Measurements from ENCODE around the gene TTC27.

The TTC27 gene

GRCh38 chr2:32627814-32628579 lies at the start of gene TTC27:
Gene TTC27, plus strand, starts transcription at chr2:32628050. Its CDS starts 243 bp downstream, at chr2:32628293.
- H3K4me3 ChIP-seq (ENCODE audit: low read depth, low read length): peak within 1 kb of the TSS; percentile 96
- H3K9ac ChIP-seq (ENCODE audit: low read depth, low read length): peak within 1 kb of the TSS; percentile 79
- peaks cover 3% of the 10 kb centered on the region for H3K36me3 ChIP-seq (ENCODE audit: control insufficient read depth, insufficient read depth, low read length)
- no peaks in the 10 kb centered on the region for H3K4me1 ChIP-seq (ENCODE audit: control insufficient read depth, insufficient read depth, low read length)
- no peaks in the 10 kb centered on the region for H3K27me3 ChIP-seq (ENCODE audit: control insufficient read depth, insufficient read depth, low read length)
- H3K9me3 ChIP-seq (ENCODE audit: control insufficient read depth, insufficient read depth, low read length): no peaks in the 10 kb centered on the region

- H3K27me3 ChIP-seq (ENCODE audit: control insufficient read depth, insufficient read depth, low read length): no peaks in the 10 kb centered on the region
- no peaks in the 10 kb centered on the region for H3K9me3 ChIP-seq (ENCODE audit: control insufficient read depth, insufficient read depth, low read length)
- H3K9ac ChIP-seq (ENCODE audit: low read depth, low read length): no peak overlapping the region
- no peak overlapping the region for H3K4me3 ChIP-seq (ENCODE audit: low read depth, low read length)
- no peaks in the 10 kb centered on the region for H3K36me3 ChIP-seq (ENCODE audit: control insufficient read depth, insufficient read depth, low read length)
- no peaks in the 10 kb centered on the region for H3K4me1 ChIP-seq (ENCODE audit: control insufficient read depth, insufficient read depth, low read length)
Observed at GRCh38 chr2:32591669-32592463, 36.0 kb upstream of the TTC27 start.

- Histone ChIP-seq H3K4me1 (ENCODE audit: control insufficient read depth, insufficient read depth, low read length) (no peaks in the 10 kb centered on the region), H3K9ac (ENCODE audit: low read depth, low read length) (no peak overlapping the region), H3K4me3 (ENCODE audit: low read depth, low read length) (no peak overlapping the region), H3K36me3 (ENCODE audit: control insufficient read depth, insufficient read depth, low read length) (no peaks in the 10 kb centered on the region), H3K27me3 (ENCODE audit: control insufficient read depth, insufficient read depth, low read length) (no peaks in the 10 kb centered on the region), H3K9me3 (ENCODE audit: control insufficient read depth, insufficient read depth, low read length) (no peaks in the 10 kb centered on the region)
Observed at GRCh38 chr2:32594573-32594972, 33.3 kb upstream of the TTC27 start.

- Histone ChIP-seq H3K4me3 (ENCODE audit: low read depth, low read length) (no peak overlapping the region), H3K9ac (ENCODE audit: low read depth, low read length) (no peak overlapping the region), H3K9me3 (ENCODE audit: control insufficient read depth, insufficient read depth, low read length) (no peaks in the 10 kb centered on the region), H3K27me3 (ENCODE audit: control insufficient read depth, insufficient read depth, low read length) (no peaks in the 10 kb centered on the region), H3K36me3 (ENCODE audit: control insufficient read depth, insufficient read depth, low read length) (peaks cover 8% of the 10 kb centered on the region), H3K4me1 (ENCODE audit: control insufficient read depth, insufficient read depth, low read length) (no peaks in the 10 kb centered on the region)
Observed at GRCh38 chr2:32611366-32611765, 16.5 kb upstream of the TTC27 start.

- Histone ChIP-seq H3K9me3 (ENCODE audit: control insufficient read depth, insufficient read depth, low read length) (no peaks in the 10 kb centered on the region), H3K4me1 (ENCODE audit: control insufficient read depth, insufficient read depth, low read length) (no peaks in the 10 kb centered on the region), H3K9ac (ENCODE audit: low read depth, low read length) (no peak overlapping the region), H3K4me3 (ENCODE audit: low read depth, low read length) (no peak overlapping the region), H3K27me3 (ENCODE audit: control insufficient read depth, insufficient read depth, low read length) (no peaks in the 10 kb centered on the region), H3K36me3 (ENCODE audit: control insufficient read depth, insufficient read depth, low read length) (peaks cover 8% of the 10 kb centered on the region)
Observed at GRCh38 chr2:32611771-32612170, 16.1 kb upstream of the TTC27 start.

GRCh38 chr2:32614084-32614483 lies 13.8 kb upstream of the TTC27 start:
- peaks cover 3% of the 10 kb centered on the region for H3K36me3 ChIP-seq (ENCODE audit: control insufficient read depth, insufficient read depth, low read length)

GRCh38 chr2:32617599-32618189 lies 10.2 kb upstream of the TTC27 start:
- peaks cover 3% of the 10 kb centered on the region for H3K36me3 ChIP-seq (ENCODE audit: control insufficient read depth, insufficient read depth, low read length)
- no peaks in the 10 kb centered on the region for H3K9me3 ChIP-seq (ENCODE audit: control insufficient read depth, insufficient read depth, low read length)
- no peaks in the 10 kb centered on the region for H3K4me1 ChIP-seq (ENCODE audit: control insufficient read depth, insufficient read depth, low read length)
- no peak overlapping the region for H3K9ac ChIP-seq (ENCODE audit: low read depth, low read length)
- no peaks in the 10 kb centered on the region for H3K27me3 ChIP-seq (ENCODE audit: control insufficient read depth, insufficient read depth, low read length)
- no peak overlapping the region for H3K4me3 ChIP-seq (ENCODE audit: low read depth, low read length)

More at GRCh38 chr2:32614084-32614483, 13.8 kb upstream of the TTC27 start:
- no peaks in the 10 kb centered on the region for H3K9me3 ChIP-seq (ENCODE audit: control insufficient read depth, insufficient read depth, low read length)
- H3K4me1 ChIP-seq (ENCODE audit: control insufficient read depth, insufficient read depth, low read length): no peaks in the 10 kb centered on the region
- H3K4me3 ChIP-seq (ENCODE audit: low read depth, low read length): no peak overlapping the region
- no peak overlapping the region for H3K9ac ChIP-seq (ENCODE audit: low read depth, low read length)
- H3K27me3 ChIP-seq (ENCODE audit: control insufficient read depth, insufficient read depth, low read length): no peaks in the 10 kb centered on the region

- Histone ChIP-seq H3K36me3 (ENCODE audit: control insufficient read depth, insufficient read depth, low read length) (peaks cover under 1% of the 10 kb centered on the region), H3K9me3 (ENCODE audit: control insufficient read depth, insufficient read depth, low read length) (no peaks in the 10 kb centered on the region), H3K4me1 (ENCODE audit: control insufficient read depth, insufficient read depth, low read length) (no peaks in the 10 kb centered on the region), H3K4me3 (ENCODE audit: low read depth, low read length) (no peak overlapping the region), H3K9ac (ENCODE audit: low read depth, low read length) (no peak overlapping the region), H3K27me3 (ENCODE audit: control insufficient read depth, insufficient read depth, low read length) (no peaks in the 10 kb centered on the region)
Observed at GRCh38 chr2:32622570-32623310, 5.1 kb upstream of the TTC27 start.

- Histone ChIP-seq H3K9me3 (ENCODE audit: control insufficient read depth, insufficient read depth, low read length) (no peaks in the 10 kb centered on the region), H3K9ac (ENCODE audit: low read depth, low read length) (no peak overlapping the region), H3K27me3 (ENCODE audit: control insufficient read depth, insufficient read depth, low read length) (no peaks in the 10 kb centered on the region), H3K4me1 (ENCODE audit: control insufficient read depth, insufficient read depth, low read length) (no peaks in the 10 kb centered on the region), H3K36me3 (ENCODE audit: control insufficient read depth, insufficient read depth, low read length) (no peaks in the 10 kb centered on the region), H3K4me3 (ENCODE audit: low read depth, low read length) (no peak overlapping the region)
Observed at GRCh38 chr2:32623311-32623706, 4.5 kb upstream of the TTC27 start.

GRCh38 chr2:32624812-32625211 lies 3.0 kb upstream of the TTC27 start:
- H3K4me1 ChIP-seq (ENCODE audit: control insufficient read depth, insufficient read depth, low read length): no peaks in the 10 kb centered on the region
- H3K9me3 ChIP-seq (ENCODE audit: control insufficient read depth, insufficient read depth, low read length): no peaks in the 10 kb centered on the region
- no peak overlapping the region for H3K4me3 ChIP-seq (ENCODE audit: low read depth, low read length)
- H3K36me3 ChIP-seq (ENCODE audit: control insufficient read depth, insufficient read depth, low read length): peaks cover under 1% of the 10 kb centered on the region
- H3K27me3 ChIP-seq (ENCODE audit: control insufficient read depth, insufficient read depth, low read length): no peaks in the 10 kb centered on the region
- no peak overlapping the region for H3K9ac ChIP-seq (ENCODE audit: low read depth, low read length)

GRCh38 chr2:32626639-32627221 lies 1.1 kb upstream of the TTC27 start:
- peaks cover 3% of the 10 kb centered on the region for H3K36me3 ChIP-seq (ENCODE audit: control insufficient read depth, insufficient read depth, low read length)
- H3K9me3 ChIP-seq (ENCODE audit: control insufficient read depth, insufficient read depth, low read length): no peaks in the 10 kb centered on the region
- H3K4me1 ChIP-seq (ENCODE audit: control insufficient read depth, insufficient read depth, low read length): no peaks in the 10 kb centered on the region
- no peaks in the 10 kb centered on the region for H3K27me3 ChIP-seq (ENCODE audit: control insufficient read depth, insufficient read depth, low read length)
- peak overlapping the region; percentile 96 for H3K4me3 ChIP-seq (ENCODE audit: low read depth, low read length)
- H3K9ac ChIP-seq (ENCODE audit: low read depth, low read length): no peak overlapping the region

Measured in iPS-15b (cell line).